ENCODE results near the gene MFAP2. TPM values are rescaled to one million over a fixed set of nuclear protein-coding genes. Genes with fewer than 3 reads are reported as not detected.
A peak's percentile ranks its signal among the peaks of the same experiment; 100 is the strongest.

MFAP2 gene
- total RNA-seq, 4 donors from 2014 or later: 5.9 to 26.6 (median 13.5) TPM

- peak overlapping the region; percentile 31 to 85 (median 67) for H3K27ac ChIP-seq
- peaks cover 0 to 18% of the 10 kb centered on the region in 2 donors for H3K27me3 ChIP-seq
- DNase-seq (ENCODE audit: low spot score in 2 of 2): peak; percentile 22 to 31
- peak overlapping the region in 3 of 4 donors; percentile 25 to 60 (median 28) for H3K4me3 ChIP-seq
- peaks cover 0 to 43% (median 4%) of the 10 kb centered on the region in 4 donors for H3K4me1 ChIP-seq
- WGBS, 2 donors: 63% methylated on average over 13 to 17 of the region's 20 CpGs
- H3K36me3 ChIP-seq: no peaks in the 10 kb centered on the region
- no peak for TF ChIP-seq EP300 (IDR thresholded peaks at IDR 0.05)
- TF ChIP-seq POLR2A (IDR thresholded peaks at IDR 0.05): no peak
- TF ChIP-seq CTCF (IDR thresholded peaks at IDR 0.05): no peak
- H3K9me3 ChIP-seq: no peaks in the 10 kb centered on the region
Observed at GRCh38 chr1:16978567-16979474, 1.6 kb downstream of the MFAP2 start.

- Histone ChIP-seq H3K9me3 (no peaks in the 10 kb centered on the region), H3K4me1 (peaks cover 0 to 43% (median 4%) of the 10 kb centered on the region in 4 donors), H3K36me3 (no peaks in the 10 kb centered on the region), H3K27ac (peak overlapping the region in 3 of 4 donors; percentile 55 to 85 (median 79)), H3K27me3 (peaks cover 0 to 18% of the 10 kb centered on the region in 2 donors), H3K4me3 (no peak overlapping the region)
- no peak for DNase-seq (ENCODE audit: low spot score in 2 of 2)
- no peak for TF ChIP-seq POLR2A (IDR thresholded peaks at IDR 0.05)
- TF ChIP-seq EP300 (IDR thresholded peaks at IDR 0.05): no peak
- 87% methylated on average over 3 to 4 of the region's 4 CpGs for WGBS, 2 donors
Observed at GRCh38 chr1:16978139-16978538, 2.3 kb downstream of the MFAP2 start.

- DNase-seq (ENCODE audit: low spot score in 2 of 2): no peak
- no peak overlapping the region for H3K4me3 ChIP-seq
- peaks cover 0 to 18% of the 10 kb centered on the region in 2 donors for H3K27me3 ChIP-seq
- WGBS, 2 donors: 86 to 95% methylated on average over 5 of the region's 5 CpGs
- peak overlapping the region in 1 of 4 donors; percentile 79 for H3K27ac ChIP-seq
- no peaks in the 10 kb centered on the region for H3K36me3 ChIP-seq
- H3K4me1 ChIP-seq: peaks cover 0 to 44% (median 4%) of the 10 kb centered on the region in 4 donors
- TF ChIP-seq EP300 (IDR thresholded peaks at IDR 0.05) (no peak), CTCF (IDR thresholded peaks at IDR 0.05) (no peak), POLR2A (IDR thresholded peaks at IDR 0.05) (no peak)
- H3K9me3 ChIP-seq: no peaks in the 10 kb centered on the region
Observed at GRCh38 chr1:16977377-16977776, 3.0 kb downstream of the MFAP2 start.

GRCh38 chr1:16976966-16977365 is 3.5 kb downstream of the MFAP2 start:
- Histone ChIP-seq H3K36me3 (no peaks in the 10 kb centered on the region), H3K4me3 (no peak overlapping the region), H3K4me1 (peaks cover 0 to 48% (median 4%) of the 10 kb centered on the region in 4 donors), H3K9me3 (no peaks in the 10 kb centered on the region), H3K27ac (peak overlapping the region in 1 of 4 donors; percentile 10), H3K27me3 (peaks cover 0 to 18% of the 10 kb centered on the region in 2 donors)
- no peak for TF ChIP-seq POLR2A (IDR thresholded peaks at IDR 0.05)
- TF ChIP-seq CTCF (IDR thresholded peaks at IDR 0.05): no peak
- TF ChIP-seq EP300 (IDR thresholded peaks at IDR 0.05): no peak
- WGBS, 2 donors: 68 to 72% methylated on average over 13 to 16 of the region's 16 CpGs
- DNase-seq (ENCODE audit: low spot score in 2 of 2): no peak

- Histone ChIP-seq H3K9me3 (no peaks in the 10 kb centered on the region), H3K4me1 (peaks cover 0 to 57% (median 4%) of the 10 kb centered on the region in 4 donors), H3K36me3 (peaks cover 0 to 11% (median 0%) of the 10 kb centered on the region in 3 donors), H3K27me3 (peaks cover 0 to 13% of the 10 kb centered on the region in 2 donors), H3K27ac (peak overlapping the region in 1 of 4 donors; percentile 24), H3K4me3 (no peak overlapping the region)
- WGBS, 2 donors: 74 to 90% methylated on average over 14 of the region's 14 CpGs
- no peak for DNase-seq (ENCODE audit: low spot score in 2 of 2)
- TF ChIP-seq EP300 (IDR thresholded peaks at IDR 0.05) (no peak), POLR2A (IDR thresholded peaks at IDR 0.05) (no peak), CTCF (IDR thresholded peaks at IDR 0.05) (no peak)
Observed at GRCh38 chr1:16975838-16976237, 4.6 kb downstream of the MFAP2 start.

Data from tibial nerve (tissue), 4 donors.